H9 (cell line): ENCODE measurements around the gene TMEM14C. TPM values are rescaled to one million over a fixed set of nuclear protein-coding genes. Genes with fewer than 3 reads are reported as not detected.
A peak's percentile ranks its signal among the peaks of the same experiment; 100 is the strongest.

ENCODE experiments used
- DNase-seq: peaks from one replicate; pipeline ENCODE4 v3.0.0-alpha.2; 2017
- H2AFZ ChIP-seq: one replicate; pipeline ENCODE4 v1.6.1; 2013; ENCODE audit warnings: mild to moderate bottlenecking, low read length, control low read depth, moderate library complexity
- H2AK5ac ChIP-seq: 2 replicates; pipeline ENCODE4 v1.6.1; 2013; ENCODE audit warnings: low read length, control low read depth, mixed read lengths; ENCODE audit not compliant: insufficient read length
- H2BK120ac ChIP-seq: one replicate; pipeline ENCODE4 v1.6.1; 2013; ENCODE audit warnings: low read depth, mild to moderate bottlenecking, low read length, control low read depth, inconsistent platforms; ENCODE audit not compliant: poor library complexity, severe bottlenecking
- H2BK12ac ChIP-seq: 2 replicates; pipeline ENCODE4 v1.6.1; 2013; ENCODE audit warnings: low read length, control low read depth, mixed read lengths, low read depth; ENCODE audit not compliant: insufficient read length
- H2BK15ac ChIP-seq: 2 replicates; pipeline ENCODE4 v1.6.1; 2013; ENCODE audit warnings: low read depth, low read length, control low read depth
- H2BK20ac ChIP-seq: one replicate; pipeline ENCODE4 v1.6.1; 2013; ENCODE audit warnings: low read depth, mild to moderate bottlenecking, low read length, control low read depth, inconsistent platforms; ENCODE audit not compliant: poor library complexity, severe bottlenecking
- H2BK5ac ChIP-seq: 2 replicates; pipeline ENCODE4 v1.6.1; 2013; ENCODE audit warnings: low read length, control low read depth, mixed read lengths; ENCODE audit not compliant: insufficient read length
- H3K14ac ChIP-seq: 2 replicates; pipeline ENCODE4 v1.6.1; 2013; ENCODE audit warnings: low read length, control low read depth; ENCODE audit not compliant: insufficient read depth
- H3K18ac ChIP-seq: 2 replicates; pipeline ENCODE4 v1.6.1; 2013; ENCODE audit warnings: low read depth, mild to moderate bottlenecking, mixed read lengths, low read length, control low read depth; ENCODE audit not compliant: insufficient read length
- H3K23ac ChIP-seq: 2 replicates; pipeline ENCODE4 v1.6.1; 2013; ENCODE audit warnings: low read length, control low read depth, mixed read lengths, low read depth; ENCODE audit not compliant: insufficient read length
- H3K23me2 ChIP-seq: 2 replicates; pipeline ENCODE4 v1.6.1; 2013; ENCODE audit warnings: low read depth, mild to moderate bottlenecking, mixed read lengths, low read length, control low read depth; ENCODE audit not compliant: insufficient read length, poor library complexity, severe bottlenecking
- H3K27ac ChIP-seq: 2 replicates; pipeline ENCODE4 v1.5.1; 2013; ENCODE audit warnings: low read length, control low read depth, mixed read lengths, low read depth; ENCODE audit not compliant: insufficient read length
- H3K27me3 ChIP-seq: 2 replicates; pipeline ENCODE4 v1.6.1; 2013; ENCODE audit warnings: low read length, control low read depth, inconsistent platforms; ENCODE audit not compliant: insufficient read depth
- H3K4ac ChIP-seq: 2 replicates; pipeline ENCODE4 v1.6.1; 2013; ENCODE audit warnings: low read depth, mild to moderate bottlenecking, control low read depth, inconsistent platforms, low read length, moderate library complexity
- H3K4me1 ChIP-seq: 2 replicates; pipeline ENCODE4 v1.6.1; 2013; ENCODE audit warnings: low read length, control low read depth, inconsistent platforms; ENCODE audit not compliant: insufficient read depth
- H3K4me2 ChIP-seq: 2 replicates; pipeline ENCODE4 v1.6.1; 2013; ENCODE audit warnings: low read length, control low read depth, mixed read lengths; ENCODE audit not compliant: insufficient read length, insufficient read depth
- H3K56ac ChIP-seq: 2 replicates; pipeline ENCODE4 v1.6.1; 2013; ENCODE audit warnings: low read depth, mild to moderate bottlenecking, mixed read lengths, low read length, control low read depth; ENCODE audit not compliant: insufficient read length
- H3K79me1 ChIP-seq: 2 replicates; pipeline ENCODE4 v1.6.1; 2013; ENCODE audit warnings: low read depth, mild to moderate bottlenecking, moderate library complexity, low read length, control low read depth, inconsistent platforms; ENCODE audit not compliant: insufficient read depth, poor library complexity, severe bottlenecking
- H3K79me2 ChIP-seq: 2 replicates; pipeline ENCODE4 v1.6.1; 2013; ENCODE audit warnings: low read length, control low read depth, inconsistent platforms; ENCODE audit not compliant: insufficient read depth
- H3K9ac ChIP-seq: 2 replicates; pipeline ENCODE4 v1.6.1; 2013; ENCODE audit warnings: low read length, control low read depth, mixed read lengths; ENCODE audit not compliant: insufficient read length; ENCODE audit errors: extremely low read depth
- H3K9me3 ChIP-seq: one replicate; pipeline ENCODE4 v1.6.1; 2013; ENCODE audit warnings: low read depth, low read length, inconsistent platforms; ENCODE audit not compliant: control insufficient read depth
- H3T11ph ChIP-seq: one replicate; pipeline ENCODE4 v1.6.1; 2013; ENCODE audit warnings: mild to moderate bottlenecking, low read length, control low read depth, inconsistent platforms
- H4K20me1 ChIP-seq: one replicate; pipeline ENCODE4 v1.6.1; 2013; ENCODE audit not compliant: control insufficient read depth, insufficient read length, insufficient read depth
- H4K5ac ChIP-seq: 2 replicates; pipeline ENCODE4 v1.6.1; 2013; ENCODE audit warnings: low read depth, mild to moderate bottlenecking, mixed read lengths, low read length, control low read depth; ENCODE audit not compliant: insufficient read length
- H4K8ac ChIP-seq: replicated peaks from 2 replicates; pipeline ENCODE4 v1.6.1; 2013; ENCODE audit warnings: low read length, control low read depth, mixed read lengths, low read depth; ENCODE audit not compliant: insufficient read length
- H4K91ac ChIP-seq: 2 replicates; pipeline ENCODE4 v1.6.1; 2013; ENCODE audit warnings: low read depth, mild to moderate bottlenecking, moderate library complexity, mixed read lengths, low read length, control low read depth; ENCODE audit not compliant: insufficient read length
- H3K27ac Mint-ChIP-seq, 3 experiments: 2 replicates in 2 of 3; 3 replicates in 1 of 3; pipeline ENCODE4 v1.8.0; 2020 to 2021; ENCODE audit warnings: mixed read lengths in 3 of 3, mild to moderate bottlenecking in 1 of 3, moderate library complexity in 1 of 3
- H3K27me3 Mint-ChIP-seq: 2 replicates; pipeline ENCODE4 v1.8.0; 2021; ENCODE audit warnings: low read depth, mild to moderate bottlenecking, moderate library complexity, mixed read lengths
- H3K36me3 Mint-ChIP-seq, 3 experiments: 2 replicates in 2 of 3; 3 replicates in 1 of 3; pipeline ENCODE4 v1.8.0; 2020 to 2021; ENCODE audit warnings: low read depth in 3 of 3, mixed read lengths in 3 of 3; ENCODE audit not compliant: insufficient read depth in 1 of 3
- H3K4me1 Mint-ChIP-seq, 2 experiments: 2 replicates each; pipeline ENCODE4 v1.8.0; 2020; ENCODE audit warnings: mixed read lengths in 2 of 2
- H3K4me3 Mint-ChIP-seq, 2 experiments: 2 replicates in 1 of 2; 3 replicates in 1 of 2; pipeline ENCODE4 v1.8.0; 2020 to 2021; ENCODE audit warnings: mild to moderate bottlenecking in 2 of 2, mixed read lengths in 2 of 2, moderate library complexity in 1 of 2
- H3K9me3 Mint-ChIP-seq, 2 experiments: 2 replicates in 1 of 2; 3 replicates in 1 of 2; pipeline ENCODE4 v1.8.0; 2020; ENCODE audit warnings: mild to moderate bottlenecking in 2 of 2, mixed read lengths in 2 of 2, moderate library complexity in 1 of 2
- WGBS: extraction: QIAGEN DNeasy Blood & Tissue Kit; methylation state at CpG from one replicate; pipeline ENCODE4 v1.1.7; 2013; ENCODE audit warnings: missing lambda C conversion rate, low lambda C conversion rate, mixed read lengths; ENCODE audit not compliant: insufficient read length; ENCODE audit errors: extremely low coverage; 5-methylcytosine and 5-hydroxymethylcytosine counted together
- total RNA-seq: library from RNA; stranded (reverse); gene quantifications from 2 replicates; pipeline ENCODE4 v1.2.1, GENCODE V29; 2021
- TF ChIP-seq, protein P1 (sequence below): fragments of 200-600 bp; sonication (generic); conservative IDR thresholded peaks from 3 replicates; pipeline ENCODE4 v1.8.0; 2021; ENCODE audit warnings: antibody characterized with exemption, mild to moderate bottlenecking

Gene TMEM14C
- total RNA-seq, 1 experiment from 2014 or later = 94.4 TPM

DNA sequence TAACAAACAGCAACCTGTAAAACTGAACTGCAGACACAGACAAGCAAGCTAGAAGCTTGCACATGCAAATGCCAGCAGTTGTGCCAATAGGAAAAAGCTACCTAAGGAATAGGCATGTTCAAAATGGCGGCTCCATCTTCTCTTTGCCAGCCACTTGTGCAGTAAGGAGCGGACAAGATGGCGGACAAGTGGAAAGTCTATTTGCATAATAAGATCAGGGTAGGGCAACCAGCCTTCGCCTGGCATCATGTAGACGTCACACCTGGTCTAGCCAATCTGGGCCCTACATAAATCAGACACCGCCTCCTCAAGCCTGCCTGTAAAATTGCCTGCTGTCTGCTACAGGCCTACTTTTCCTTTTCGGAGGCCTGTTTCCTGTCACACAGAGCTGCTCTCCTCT lies 46.5 kb upstream of the TMEM14C start:
- Histone ChIP-seq H3K9ac (no peak overlapping the region), H2BK15ac (no peak overlapping the region), H3K79me1 (no peaks in the 10 kb centered on the region), H3K4me1 (no peaks in the 10 kb centered on the region), H2AK5ac (no peak overlapping the region), H3K27ac (no peak overlapping the region), H2BK20ac (no peak overlapping the region), H3K4me2 (no peak overlapping the region), H3K23ac (no peak overlapping the region), H3K56ac (no peak overlapping the region), H2BK5ac (no peak overlapping the region), H4K91ac (no peak overlapping the region), H3K18ac (no peak overlapping the region), H3K79me2 (no peaks in the 10 kb centered on the region), H3K9me3 (no peaks in the 10 kb centered on the region), H2BK12ac (no peak overlapping the region), H2AFZ (no peak overlapping the region), H3K23me2 (no peaks in the 10 kb centered on the region), H3K27me3 (no peaks in the 10 kb centered on the region), H4K20me1 (no peaks in the 10 kb centered on the region), H2BK120ac (no peak overlapping the region), H3T11ph (no peak overlapping the region), H4K5ac (no peak overlapping the region), H3K14ac (no peak overlapping the region), H3K4ac (no peak overlapping the region), H4K8ac (no peak overlapping the region)
- Mint-ChIP-seq H3K27ac (no peak overlapping the region; a peak in 1 of 7 replicates), H3K4me1 (peaks cover 0 to 2% of the 10 kb centered on the region in 2 experiments; a peak in 1 of 4 replicates), H3K36me3 (no peaks in the 10 kb centered on the region), H3K27me3 (no peaks in the 10 kb centered on the region), H3K9me3 (no peaks in the 10 kb centered on the region), H3K4me3 (no peak overlapping the region)
- WGBS = no CpG with 5 or more reads among the region's 7 CpGs
- DNase-seq = peak; percentile 36
- TF ChIP-seq, protein P1, sequence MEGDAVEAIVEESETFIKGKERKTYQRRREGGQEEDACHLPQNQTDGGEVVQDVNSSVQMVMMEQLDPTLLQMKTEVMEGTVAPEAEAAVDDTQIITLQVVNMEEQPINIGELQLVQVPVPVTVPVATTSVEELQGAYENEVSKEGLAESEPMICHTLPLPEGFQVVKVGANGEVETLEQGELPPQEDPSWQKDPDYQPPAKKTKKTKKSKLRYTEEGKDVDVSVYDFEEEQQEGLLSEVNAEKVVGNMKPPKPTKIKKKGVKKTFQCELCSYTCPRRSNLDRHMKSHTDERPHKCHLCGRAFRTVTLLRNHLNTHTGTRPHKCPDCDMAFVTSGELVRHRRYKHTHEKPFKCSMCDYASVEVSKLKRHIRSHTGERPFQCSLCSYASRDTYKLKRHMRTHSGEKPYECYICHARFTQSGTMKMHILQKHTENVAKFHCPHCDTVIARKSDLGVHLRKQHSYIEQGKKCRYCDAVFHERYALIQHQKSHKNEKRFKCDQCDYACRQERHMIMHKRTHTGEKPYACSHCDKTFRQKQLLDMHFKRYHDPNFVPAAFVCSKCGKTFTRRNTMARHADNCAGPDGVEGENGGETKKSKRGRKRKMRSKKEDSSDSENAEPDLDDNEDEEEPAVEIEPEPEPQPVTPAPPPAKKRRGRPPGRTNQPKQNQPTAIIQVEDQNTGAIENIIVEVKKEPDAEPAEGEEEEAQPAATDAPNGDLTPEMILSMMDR = no peak
